ENCODE data around the gene TPRN.
A peak's percentile ranks its signal among the peaks of the same experiment; 100 is the strongest.

TPRN gene

GRCh38 chr9:137223078-137223970 lies 22.8 kb upstream of the TPRN start:
- H3K4me2 ChIP-seq (ENCODE audit: low read depth, low read length, poor library complexity, severe bottlenecking) = peak overlapping the region; percentile 71
- H3K9ac ChIP-seq (ENCODE audit: low read length) = peak overlapping the region; percentile 97
- no peaks in the 10 kb centered on the region for H3K9me2 ChIP-seq (replicated peaks; ENCODE audit: insufficient read depth, low read length)
- no peak for TF ChIP-seq CTCF (IDR thresholded peaks at IDR 0.05; ENCODE audit: insufficient read depth, low read length, poor library complexity, severe bottlenecking)
- TF ChIP-seq EZH2phosphoT487 (conservative IDR thresholded peaks at IDR 0.05; ENCODE audit: low read length) = no peak
- H3K27ac ChIP-seq (ENCODE audit: low read depth, low read length) = peak overlapping the region; percentile 51
- H3F3A ChIP-seq (ENCODE audit: insufficient read depth) = no peaks in the 10 kb centered on the region
- peak overlapping the region; percentile 87 for H2AFZ ChIP-seq (ENCODE audit: low read depth, low read length, severe bottlenecking)
- no peaks in the 10 kb centered on the region for H3K9me3 ChIP-seq (ENCODE audit: insufficient read depth, low read length)
- H3K79me2 ChIP-seq (ENCODE audit: insufficient read depth, low read length) = no peaks in the 10 kb centered on the region
- peak overlapping the region; percentile 87 for H3K4me3 ChIP-seq (ENCODE audit: insufficient read depth, low read length, poor library complexity, severe bottlenecking)
- H3K27me3 ChIP-seq (ENCODE audit: low read length) = no peaks in the 10 kb centered on the region
- no peaks in the 10 kb centered on the region for H4K20me1 ChIP-seq (ENCODE audit: low read depth, low read length)
- no peaks in the 10 kb centered on the region for H3K36me3 ChIP-seq (ENCODE audit: low read length)

GRCh38 chr9:137222190-137223077 lies 21.9 kb upstream of the TPRN start, which contains the start of gene RNF208:
Gene RNF208 (minus strand): TSS chr9:137222240. CDS start chr9:137221212, 1,028 bp downstream.
- no peaks in the 10 kb centered on the region for H3K9me3 ChIP-seq (ENCODE audit: insufficient read depth, low read length)
- no peaks in the 10 kb centered on the region for H4K20me1 ChIP-seq (ENCODE audit: low read depth, low read length)
- TF ChIP-seq CTCF (IDR thresholded peaks at IDR 0.05; ENCODE audit: insufficient read depth, low read length, poor library complexity, severe bottlenecking) (no peak), EZH2phosphoT487 (conservative IDR thresholded peaks at IDR 0.05; ENCODE audit: low read length) (no peak)
- no peaks in the 10 kb centered on the region for H3F3A ChIP-seq (ENCODE audit: insufficient read depth)
- peak within 1 kb of the TSS; percentile 97 for H3K9ac ChIP-seq (ENCODE audit: low read length)
- H3K4me3 ChIP-seq (ENCODE audit: insufficient read depth, low read length, poor library complexity, severe bottlenecking) = peak within 1 kb of the TSS; percentile 87
- H3K36me3 ChIP-seq (ENCODE audit: low read length) = no peaks in the 10 kb centered on the region
- 0 out of 2 replicates have a peak within 1 kb of the TSS, but pooled peaks have one; percentile 4 for H3K27ac ChIP-seq (ENCODE audit: low read depth, low read length)
- no peaks in the 10 kb centered on the region for H3K27me3 ChIP-seq (ENCODE audit: low read length)
- no peaks in the 10 kb centered on the region for H3K9me2 ChIP-seq (replicated peaks; ENCODE audit: insufficient read depth, low read length)
- H3K4me2 ChIP-seq (ENCODE audit: low read depth, low read length, poor library complexity, severe bottlenecking) = peak within 1 kb of the TSS; percentile 71
- no peaks in the 10 kb centered on the region for H3K79me2 ChIP-seq (ENCODE audit: insufficient read depth, low read length)
- no peak within 1 kb of the TSS for H2AFZ ChIP-seq (ENCODE audit: low read depth, low read length, severe bottlenecking)

GRCh38 chr9:137221506-137222111 lies 21.1 kb upstream of the TPRN start:
- no peaks in the 10 kb centered on the region for H3K9me3 ChIP-seq (ENCODE audit: insufficient read depth, low read length)
- no peaks in the 10 kb centered on the region for H3K36me3 ChIP-seq (ENCODE audit: low read length)
- no peak overlapping the region for H2AFZ ChIP-seq (ENCODE audit: low read depth, low read length, severe bottlenecking)
- H3K4me3 ChIP-seq (ENCODE audit: insufficient read depth, low read length, poor library complexity, severe bottlenecking) = peak overlapping the region; percentile 26
- peak overlapping the region; percentile 43 for H3K4me2 ChIP-seq (ENCODE audit: low read depth, low read length, poor library complexity, severe bottlenecking)
- no peaks in the 10 kb centered on the region for H4K20me1 ChIP-seq (ENCODE audit: low read depth, low read length)
- H3K27me3 ChIP-seq (ENCODE audit: low read length) = no peaks in the 10 kb centered on the region
- no peaks in the 10 kb centered on the region for H3K79me2 ChIP-seq (ENCODE audit: insufficient read depth, low read length)
- H3K27ac ChIP-seq (ENCODE audit: low read depth, low read length) = no peak overlapping the region
- H3F3A ChIP-seq (ENCODE audit: insufficient read depth) = no peaks in the 10 kb centered on the region
- no peaks in the 10 kb centered on the region for H3K9me2 ChIP-seq (replicated peaks; ENCODE audit: insufficient read depth, low read length)
- no peak for TF ChIP-seq EZH2phosphoT487 (conservative IDR thresholded peaks at IDR 0.05; ENCODE audit: low read length)
- no peak for TF ChIP-seq CTCF (IDR thresholded peaks at IDR 0.05; ENCODE audit: insufficient read depth, low read length, poor library complexity, severe bottlenecking)
- H3K9ac ChIP-seq (ENCODE audit: low read length) = no peak overlapping the region
